ENCODE results near the gene SWAP70. TPM values are rescaled to one million over a fixed set of nuclear protein-coding genes. Genes with fewer than 3 reads are reported as not detected.

SWAP70 gene
- polyA plus RNA-seq, 3 donors = 10.9 to 26.4 (median 13.8) TPM

DNA sequence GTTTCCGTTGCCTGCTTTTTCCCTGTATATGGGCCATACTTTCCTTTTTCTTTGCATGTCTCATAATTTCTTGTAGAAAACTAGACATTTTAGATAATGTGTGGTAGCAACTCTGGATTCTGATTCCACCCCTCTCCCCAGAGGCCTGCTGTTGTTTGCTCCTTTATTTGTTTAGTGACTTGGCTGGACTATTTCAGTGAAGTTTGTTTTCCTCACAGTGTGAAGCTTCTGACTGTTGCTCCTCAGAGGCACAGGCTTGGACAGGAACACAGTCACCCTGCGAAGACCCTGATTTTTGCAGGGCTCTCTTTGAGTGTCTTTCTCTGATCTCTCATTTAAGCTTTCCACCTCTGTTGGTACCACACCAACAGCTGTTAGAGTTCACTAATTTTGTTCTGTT, 72.5 kb downstream of the SWAP70 start:
- H3K27ac Mint-ChIP-seq = peak overlapping the region in 1 of 7 donors; percentile 33
- Histone ChIP-seq H3K27ac (ENCODE audit: low read depth in 1 of 2, low read length in 2 of 2) (no peak overlapping the region), H3K4me2 (replicated peaks; ENCODE audit: extremely low read depth, low read length, poor library complexity, severe bottlenecking) (no peak overlapping the region), H3K27me3 (ENCODE audit: control insufficient read depth in 2 of 2, insufficient read depth in 2 of 2, low read length in 2 of 2) (no peaks in the 10 kb centered on the region), H3K36me3 (replicated peaks in 1 of 2; ENCODE audit: control insufficient read depth in 1 of 2, insufficient read depth in 2 of 2, low read length in 2 of 2) (peaks cover 37 to 88% of the 10 kb centered on the region in 2 donors), H3K79me2 (ENCODE audit: insufficient read depth, low read length) (no peaks in the 10 kb centered on the region), H3K9me3 (replicated peaks in 1 of 2; ENCODE audit: control insufficient read depth in 1 of 2, insufficient read depth in 1 of 2, low read length in 2 of 2) (no peaks in the 10 kb centered on the region), H3K4me1 (ENCODE audit: control insufficient read depth in 1 of 2, insufficient read depth in 2 of 2, low read length in 2 of 2) (peaks cover 0 to 6% of the 10 kb centered on the region in 2 donors), H2AFZ (ENCODE audit: insufficient read depth, low read depth, low read length, poor library complexity, severe bottlenecking) (no peak overlapping the region), H4K20me1 (ENCODE audit: insufficient read depth, low read length) (peaks cover 4% of the 10 kb centered on the region), H3K9ac (ENCODE audit: insufficient read depth, low read length, poor library complexity, severe bottlenecking) (no peak overlapping the region), H3K4me3 (replicated peaks in 1 of 3; ENCODE audit: low read depth in 2 of 3, low read length in 3 of 3) (no peak overlapping the region)
- H3K4me1 Mint-ChIP-seq = peaks cover 17% of the 10 kb centered on the region
- H3K27me3 Mint-ChIP-seq (ENCODE audit: low read depth in 3 of 3) = no peaks in the 10 kb centered on the region
- no peak for DNase-seq
- TF ChIP-seq, protein P1, sequence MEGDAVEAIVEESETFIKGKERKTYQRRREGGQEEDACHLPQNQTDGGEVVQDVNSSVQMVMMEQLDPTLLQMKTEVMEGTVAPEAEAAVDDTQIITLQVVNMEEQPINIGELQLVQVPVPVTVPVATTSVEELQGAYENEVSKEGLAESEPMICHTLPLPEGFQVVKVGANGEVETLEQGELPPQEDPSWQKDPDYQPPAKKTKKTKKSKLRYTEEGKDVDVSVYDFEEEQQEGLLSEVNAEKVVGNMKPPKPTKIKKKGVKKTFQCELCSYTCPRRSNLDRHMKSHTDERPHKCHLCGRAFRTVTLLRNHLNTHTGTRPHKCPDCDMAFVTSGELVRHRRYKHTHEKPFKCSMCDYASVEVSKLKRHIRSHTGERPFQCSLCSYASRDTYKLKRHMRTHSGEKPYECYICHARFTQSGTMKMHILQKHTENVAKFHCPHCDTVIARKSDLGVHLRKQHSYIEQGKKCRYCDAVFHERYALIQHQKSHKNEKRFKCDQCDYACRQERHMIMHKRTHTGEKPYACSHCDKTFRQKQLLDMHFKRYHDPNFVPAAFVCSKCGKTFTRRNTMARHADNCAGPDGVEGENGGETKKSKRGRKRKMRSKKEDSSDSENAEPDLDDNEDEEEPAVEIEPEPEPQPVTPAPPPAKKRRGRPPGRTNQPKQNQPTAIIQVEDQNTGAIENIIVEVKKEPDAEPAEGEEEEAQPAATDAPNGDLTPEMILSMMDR (IDR thresholded peaks at IDR 0.05) = no peak
- no peak overlapping the region for H3K4me3 Mint-ChIP-seq
- H3K9me3 Mint-ChIP-seq = peaks cover 0 to 13% (median 6%) of the 10 kb centered on the region in 7 donors
- peaks cover 62 to 86% of the 10 kb centered on the region in 2 donors for H3K36me3 Mint-ChIP-seq
- WGBS (ENCODE audit: insufficient coverage) = 100% methylated on average over 1 of the region's 2 CpGs
- intact Hi-C loops (cut with micrococcal nuclease) = no loop called here

DNA sequence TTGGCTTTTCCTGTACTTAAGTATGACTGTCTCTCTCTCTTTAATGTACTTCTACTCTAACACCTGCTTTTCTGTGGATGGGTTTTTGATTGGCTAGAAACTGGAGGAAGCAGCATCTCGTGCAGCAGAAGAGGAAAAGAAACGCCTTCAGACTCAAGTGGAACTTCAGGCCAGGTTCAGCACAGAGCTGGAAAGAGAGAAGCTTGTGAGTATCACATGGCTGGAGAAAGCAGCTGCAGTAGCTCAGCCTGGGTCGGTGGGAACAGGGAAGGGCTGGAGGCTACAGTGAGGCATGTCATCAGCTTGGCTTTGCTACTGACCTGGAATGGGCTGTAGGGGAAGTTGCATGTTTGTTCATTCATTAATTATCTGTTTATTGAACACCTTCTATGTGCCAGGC, 74.2 kb downstream of the SWAP70 start:
- Mint-ChIP-seq H3K27ac (peak overlapping the region in 4 of 7 donors; percentile 18 to 86 (median 40)), H3K9me3 (peaks cover 0 to 13% (median 6%) of the 10 kb centered on the region in 7 donors), H3K4me1 (peaks cover 13% of the 10 kb centered on the region), H3K27me3 (ENCODE audit: low read depth in 3 of 3) (no peaks in the 10 kb centered on the region), H3K4me3 (no peak overlapping the region), H3K36me3 (peaks cover 59 to 85% of the 10 kb centered on the region in 2 donors)
- 7% methylated on average over 2 of the region's 3 CpGs for WGBS (ENCODE audit: insufficient coverage)
- Histone ChIP-seq H3K9ac (ENCODE audit: insufficient read depth, low read length, poor library complexity, severe bottlenecking) (no peak overlapping the region), H3K27me3 (ENCODE audit: control insufficient read depth in 2 of 2, insufficient read depth in 2 of 2, low read length in 2 of 2) (no peaks in the 10 kb centered on the region), H3K4me1 (ENCODE audit: control insufficient read depth in 1 of 2, insufficient read depth in 2 of 2, low read length in 2 of 2) (peaks cover 0 to 6% of the 10 kb centered on the region in 2 donors), H3K36me3 (replicated peaks in 1 of 2; ENCODE audit: control insufficient read depth in 1 of 2, insufficient read depth in 2 of 2, low read length in 2 of 2) (peaks cover 40 to 87% of the 10 kb centered on the region in 2 donors), H3K4me3 (replicated peaks in 1 of 3; ENCODE audit: low read depth in 2 of 3, low read length in 3 of 3) (no peak overlapping the region), H3K79me2 (ENCODE audit: insufficient read depth, low read length) (no peaks in the 10 kb centered on the region), H3K4me2 (replicated peaks; ENCODE audit: extremely low read depth, low read length, poor library complexity, severe bottlenecking) (no peak overlapping the region), H2AFZ (ENCODE audit: insufficient read depth, low read depth, low read length, poor library complexity, severe bottlenecking) (no peak overlapping the region), H4K20me1 (ENCODE audit: insufficient read depth, low read length) (peaks cover 4% of the 10 kb centered on the region), H3K9me3 (replicated peaks in 1 of 2; ENCODE audit: control insufficient read depth in 1 of 2, insufficient read depth in 1 of 2, low read length in 2 of 2) (no peaks in the 10 kb centered on the region), H3K27ac (ENCODE audit: low read depth in 1 of 2, low read length in 2 of 2) (peak overlapping the region in 1 of 2 donors; percentile 51)
- TF ChIP-seq, protein P1 (IDR thresholded peaks at IDR 0.05) = no peak
- intact Hi-C loops (cut with micrococcal nuclease) = no loop called here
- DNase-seq = no peak

Data from CD14-positive monocyte (primary cell).